Measurements from ENCODE around the gene BSPH1.

- TF ChIP-seq CTCF (IDR thresholded peaks at IDR 0.05), result no peak
- TF ChIP-seq POLR2A (IDR thresholded peaks at IDR 0.05), result no peak
Measured at GRCh38 chr19:48000846-48001245, 8.9 kb upstream of the BSPH1 start.
